Activated CD8-positive, alpha-beta T cell treated with anti-CD3 and anti-CD28 coated beads for 36 hours (primary cell): ENCODE measurements around the gene VAMP5. TPM values are rescaled to one million over a fixed set of nuclear protein-coding genes. Genes with fewer than 3 reads are reported as not detected.

Experiments used
- ATAC-seq: fragments of 200-7000 bp; cut with Tn5 transposase; one replicate; pipeline ENCODE4 v1.10.0; 2021; ENCODE audit warnings: mild to moderate bottlenecking, moderate library complexity
- CTCF ChIA-PET: fragments of 350-600 bp; sonication (Branson Sonifier 250); formaldehyde crosslinking; loops from one replicate; lab custom pipeline; 2021; ENCODE audit warnings: antibody characterized with exemption; lab: Charles Lee
- POLR2A ChIA-PET: fragments of 350-600 bp; sonication (Branson Sonifier 250); formaldehyde crosslinking; loops from one replicate; lab custom pipeline; 2021; ENCODE audit warnings: antibody characterized with exemption; lab: Charles Lee
- DNase-seq: peaks from one replicate; pipeline ENCODE4 v3.0.0-alpha.2; 2020
- H3K27ac Mint-ChIP-seq: one replicate; pipeline ENCODE4 v1.8.0; 2021; ENCODE audit warnings: mild to moderate bottlenecking, mixed read lengths
- H3K27me3 Mint-ChIP-seq: one replicate; pipeline ENCODE4 v1.8.0; 2021; ENCODE audit warnings: mixed read lengths
- H3K36me3 Mint-ChIP-seq: one replicate; pipeline ENCODE4 v1.8.0; 2021; ENCODE audit warnings: low read depth, mixed read lengths
- H3K4me1 Mint-ChIP-seq: one replicate; pipeline ENCODE4 v1.8.0; 2021; ENCODE audit warnings: low read depth, mixed read lengths
- H3K4me3 Mint-ChIP-seq: one replicate; pipeline ENCODE4 v1.8.0; 2021; ENCODE audit warnings: mild to moderate bottlenecking, moderate library complexity, mixed read lengths
- H3K9me3 Mint-ChIP-seq: one replicate; pipeline ENCODE4 v1.8.0; 2021; ENCODE audit warnings: mixed read lengths
- CTCF ChIP-seq: fragments of 200-600 bp; IDR thresholded peaks from one replicate; pipeline ENCODE4 v1.8.0; 2022; ENCODE audit warnings: antibody characterized with exemption, mild to moderate bottlenecking
- intact Hi-C: fragments of 100-400 bp; cut with micrococcal nuclease; formaldehyde crosslinking; loops from one replicate; pipeline ENCODE4 v1.10.0; 2022
- total RNA-seq, 2 experiments: library from RNA; stranded (reverse); gene quantifications; one replicate each; pipeline ENCODE4 v1.2.3, GENCODE V29; 2021

VAMP5 gene
- total RNA-seq, 2 experiments from 2014 or later: 28.0 to 29.4 TPM

GRCh38 chr2:85547089-85547858 is 37.0 kb upstream of the VAMP5 start:
- ATAC-seq: no peak
- no peak for DNase-seq
- ChIA-PET CTCF (interaction anchor here (1.0 to 7.7 kb wide), 5 partner anchors 15 to 247 kb away, joined by 3 to 221 read pairs (median 6); partner anchors contain the start of gene SH2D6), POLR2A (interaction anchor here (0.7 to 23.8 kb wide), 10 partner anchors 3 to 221 kb away, joined by 4 to 467 read pairs (median 11); partner anchors contain the start of genes CAPG, GGCX, MAT2A and SH2D6)
- no peaks in the 10 kb centered on the region for H3K27me3 Mint-ChIP-seq
- no peak for TF ChIP-seq CTCF
- peak overlapping the region; percentile 11 for H3K27ac Mint-ChIP-seq
- peaks cover 42% of the 10 kb centered on the region for H3K36me3 Mint-ChIP-seq
- H3K4me1 Mint-ChIP-seq: peaks cover 17% of the 10 kb centered on the region
- intact Hi-C loops: loop anchor here (10.0 kb wide), 1 partner anchor 222 kb away; the partner anchor contains the start of gene TGOLN2
- no peak overlapping the region for H3K4me3 Mint-ChIP-seq
- no peaks in the 10 kb centered on the region for H3K9me3 Mint-ChIP-seq

- ATAC-seq (no peak), DNase-seq (no peak)
- peaks cover 35% of the 10 kb centered on the region for H3K36me3 Mint-ChIP-seq
- peaks cover 9% of the 10 kb centered on the region for H3K4me1 Mint-ChIP-seq
- no peaks in the 10 kb centered on the region for H3K27me3 Mint-ChIP-seq
- ChIA-PET POLR2A (interaction anchor here (1.9 to 23.8 kb wide), 7 partner anchors 3 to 222 kb away, joined by 4 to 467 read pairs (median 331); partner anchors contain the start of genes CAPG, GGCX, MAT2A and SH2D6), CTCF (interaction anchor here (0.7 to 7.7 kb wide), 7 partner anchors 18 to 248 kb away, joined by 3 to 221 read pairs (median 4); partner anchors contain the start of gene SH2D6)
- H3K4me3 Mint-ChIP-seq: no peak overlapping the region
- no peaks in the 10 kb centered on the region for H3K9me3 Mint-ChIP-seq
- H3K27ac Mint-ChIP-seq: peak overlapping the region; percentile 11
- no peak for TF ChIP-seq CTCF
- intact Hi-C loops: loop anchor here (10.0 kb wide), 1 partner anchor 223 kb away; the partner anchor contains the start of gene TGOLN2
Observed at GRCh38 chr2:85547859-85548607, 36.2 kb upstream of the VAMP5 start.

- intact Hi-C loops: loop anchor here (10.0 kb wide), 1 partner anchor 224 kb away; the partner anchor contains the start of gene TGOLN2
- H3K36me3 Mint-ChIP-seq: peaks cover 30% of the 10 kb centered on the region
- ChIA-PET CTCF (interaction anchor here (0.7 to 7.7 kb wide), 9 partner anchors 19 to 248 kb away, joined by 3 to 221 read pairs (median 4); partner anchors contain the start of gene SH2D6), POLR2A (interaction anchor here (16.4 to 23.8 kb wide), 3 partner anchors 4 to 134 kb away, joined by 331 to 467 read pairs (median 467); partner anchors contain the start of genes CAPG, GGCX, MAT2A and SH2D6)
- H3K27ac Mint-ChIP-seq: no peak overlapping the region
- no peak overlapping the region for H3K4me3 Mint-ChIP-seq
- ATAC-seq: no peak
- no peak for TF ChIP-seq CTCF
- peaks cover 5% of the 10 kb centered on the region for H3K4me1 Mint-ChIP-seq
- H3K27me3 Mint-ChIP-seq: no peaks in the 10 kb centered on the region
- no peak for DNase-seq
- no peaks in the 10 kb centered on the region for H3K9me3 Mint-ChIP-seq
Observed at GRCh38 chr2:85548608-85548900, 35.7 kb upstream of the VAMP5 start.

- DNase-seq (no peak), ATAC-seq (no peak)
- Mint-ChIP-seq H3K9me3 (no peaks in the 10 kb centered on the region), H3K27me3 (no peaks in the 10 kb centered on the region), H3K27ac (no peak overlapping the region), H3K36me3 (peaks cover 29% of the 10 kb centered on the region), H3K4me1 (peaks cover 3% of the 10 kb centered on the region), H3K4me3 (no peak overlapping the region)
- intact Hi-C loops: loop anchor here (10.0 kb wide), 1 partner anchor 224 kb away; the partner anchor contains the start of gene TGOLN2
- no peak for TF ChIP-seq CTCF
- CTCF ChIA-PET: interaction anchor here (0.8 to 7.7 kb wide), 8 partner anchors 45 to 249 kb away, joined by 3 to 221 read pairs (median 4); partner anchors contain the start of gene SH2D6
- POLR2A ChIA-PET: interaction anchor here (0.9 to 23.8 kb wide), 4 partner anchors 4 to 135 kb away, joined by 3 to 467 read pairs (median 399); partner anchors contain the start of genes CAPG, GGCX, MAT2A and SH2D6
Observed at GRCh38 chr2:85549095-85549494, 35.1 kb upstream of the VAMP5 start.
